Fibroblast of the aortic adventitia (primary cell): ENCODE results near the gene PBX1. TPM values are rescaled to one million over a fixed set of nuclear protein-coding genes. Genes with fewer than 3 reads are reported as not detected.

ENCODE experiments used
- DNase-seq: peaks from one replicate; pipeline ENCODE4 v3.0.0-alpha.2; 2010; ENCODE audit warnings: low read depth
- H3K4me3 ChIP-seq: 2 replicates; pipeline ENCODE4 v1.5.1; 2011; ENCODE audit warnings: low read depth, mild to moderate bottlenecking, control low read depth, low read length, moderate library complexity
- CTCF ChIP-seq: IDR thresholded peaks from 2 replicates; pipeline ENCODE4 v1.5.1; 2011; ENCODE audit warnings: mild to moderate bottlenecking, low read length, control low read depth, inconsistent platforms; ENCODE audit not compliant: insufficient read depth
- total RNA-seq: library from RNA; depleted of rRNA; stranded (reverse); fragments of >200 nt; gene quantifications from 2 replicates; pipeline ENCODE4 v1.2.3, GENCODE V29; 2012; ENCODE audit warnings: low replicate concordance

PBX1 gene
- total RNA-seq, 1 donor = 95.6 TPM

- no peak overlapping the region for H3K4me3 ChIP-seq
- no peak for TF ChIP-seq CTCF
- no peak for DNase-seq
Measured at GRCh38 chr1:164575356-164575886, 16.4 kb downstream of the PBX1 start.

GRCh38 chr1:164576291-164577271 is 17.6 kb downstream of the PBX1 start:
- peak overlapping the region; percentile 56 for H3K4me3 ChIP-seq
- DNase-seq = peak; percentile 86

GRCh38 chr1:164577291-164577690 is 18.3 kb downstream of the PBX1 start:
- DNase-seq = no peak
- H3K4me3 ChIP-seq = no peak overlapping the region
- no peak for TF ChIP-seq CTCF

More at GRCh38 chr1:164576291-164577271, 17.6 kb downstream of the PBX1 start:
- TF ChIP-seq CTCF = no peak

GRCh38 chr1:164578479-164579200 is 19.7 kb downstream of the PBX1 start:
- H3K4me3 ChIP-seq = no peak overlapping the region
- TF ChIP-seq CTCF = no peak
- DNase-seq = no peak

GRCh38 chr1:164579381-164579780 is 20.4 kb downstream of the PBX1 start:
- no peak for DNase-seq
- TF ChIP-seq CTCF = no peak
- H3K4me3 ChIP-seq = no peak overlapping the region

GRCh38 chr1:164581762-164582161 is 22.8 kb downstream of the PBX1 start:
- no peak overlapping the region for H3K4me3 ChIP-seq
- no peak for TF ChIP-seq CTCF
- no peak for DNase-seq
